Epithelial cell of alveolus of lung (primary cell): ENCODE measurements around the gene ACOT8. TPM values are rescaled to one million over a fixed set of nuclear protein-coding genes. Genes with fewer than 3 reads are reported as not detected.

ENCODE experiments used
- total RNA-seq: library from RNA; depleted of rRNA; stranded (reverse); fragments of >200 nt; gene quantifications from 2 replicates; pipeline ENCODE4 v1.2.1, GENCODE V29; 2015

ACOT8 gene
- total RNA-seq: 45.8 and 54.5 TPM in 2 replicates

GRCh38 chr20:45857114-45857881 is at the start of gene ACOT8, which contains the start of gene ZSWIM3:
Gene ACOT8 (minus strand): TSS chr20:45857392. CDS start chr20:45857315, 77 bp downstream.
Gene ZSWIM3 (plus strand): TSS chr20:45857614. CDS start chr20:45857826, 212 bp downstream.

GRCh38 chr20:45890985-45891983 is 34.1 kb upstream of the ACOT8 start, which contains the start of the genes CTSA and NEURL2:
Gene CTSA (plus strand): TSS chr20:45891335. CDS start chr20:45891569, 234 bp downstream.
Gene NEURL2 (minus strand): TSS chr20:45891208. CDS start chr20:45890991, 217 bp downstream.

GRCh38 chr20:45887346-45887715 is 30.1 kb upstream of the ACOT8 start, which contains the start of gene SPATA25:
Gene SPATA25 (minus strand): TSS chr20:45887622. CDS start chr20:45887590, 32 bp downstream.

GRCh38 chr20:45880988-45881788 is 24.0 kb upstream of the ACOT8 start, which contains the start of gene ZSWIM1:
Gene ZSWIM1 (plus strand): TSS chr20:45881227. CDS start chr20:45882593, 1,366 bp downstream.

GRCh38 chr20:45833030-45833882 is 23.9 kb downstream of the ACOT8 start, which contains the start of gene SNX21:
Gene SNX21 (plus strand): TSS chr20:45833799. CDS start chr20:45833920, 121 bp downstream.

GRCh38 chr20:45827030-45827652 is 30.1 kb downstream of the ACOT8 start, which contains the start of gene TNNC2:
Gene TNNC2 (minus strand): TSS chr20:45827312. CDS start chr20:45827248, 64 bp downstream.

GRCh38 chr20:45812157-45813005 is 44.8 kb downstream of the ACOT8 start, which contains the start of gene UBE2C:
Gene UBE2C (plus strand): TSS chr20:45812644. CDS start chr20:45812696, 52 bp downstream.

Other genes starting within 250 kb of the ACOT8 start
- not detected in 2 replicates for gene WFDC10A, start 227.7 kb downstream of the ACOT8 start, total RNA-seq
- not detected in 2 replicates for gene WFDC9, start 226.1 kb downstream of the ACOT8 start, total RNA-seq
- not detected in 2 replicates for gene WFDC11, start 187.2 kb downstream of the ACOT8 start, total RNA-seq
- not detected in 2 replicates for gene WFDC13, start 155.4 kb downstream of the ACOT8 start, total RNA-seq
- not detected in 2 replicates for gene WFDC10B, start 152.4 kb downstream of the ACOT8 start, total RNA-seq
- gene SPINT4, start 135.0 kb downstream of the ACOT8 start, total RNA-seq: not detected in 2 replicates
- 0.26 and 7.5 TPM in 2 replicates for gene WFDC3, start 65.5 kb downstream of the ACOT8 start, total RNA-seq
- 26.4 and 28.7 TPM in 2 replicates for gene DNTTIP1, start 65.4 kb downstream of the ACOT8 start, total RNA-seq
- 65.5 and 110 TPM in 2 replicates for gene UBE2C, start 44.7 kb downstream of the ACOT8 start, total RNA-seq
- gene TNNC2, start 30.1 kb downstream of the ACOT8 start, total RNA-seq: 0.24 TPM in 1 of 2 replicates, not detected in the other
- 31.7 and 43.9 TPM in 2 replicates for gene SNX21, start 23.6 kb downstream of the ACOT8 start, total RNA-seq
- 4.1 and 4.2 TPM in 2 replicates for gene ZSWIM3, start 222 bp upstream of the ACOT8 start, total RNA-seq
- gene ZSWIM1, start 23.8 kb upstream of the ACOT8 start, total RNA-seq: 7.2 and 10.7 TPM in 2 replicates
- gene SPATA25, start 30.2 kb upstream of the ACOT8 start, total RNA-seq: 0.72 and 1.2 TPM in 2 replicates
- gene NEURL2, start 33.8 kb upstream of the ACOT8 start, total RNA-seq: 2.6 and 7.6 TPM in 2 replicates
- 93.3 and 101 TPM in 2 replicates for gene CTSA, start 33.9 kb upstream of the ACOT8 start, total RNA-seq
- gene PLTP, start 54.8 kb upstream of the ACOT8 start, total RNA-seq: 121 and 318 TPM in 2 replicates
- gene PCIF1, start 77.3 kb upstream of the ACOT8 start, total RNA-seq: 19.0 and 20.2 TPM in 2 replicates
- 8.8 and 17.7 TPM in 2 replicates for gene ZNF335, start 114.8 kb upstream of the ACOT8 start, total RNA-seq
- gene MMP9, start 151.5 kb upstream of the ACOT8 start, total RNA-seq: 0.39 TPM in 1 of 2 replicates, not detected in the other
- gene SLC12A5, start 171.8 kb upstream of the ACOT8 start, total RNA-seq: 0.08 TPM in 1 of 2 replicates, not detected in the other
- 16.0 and 24.2 TPM in 2 replicates for gene NCOA5, start 232.6 kb upstream of the ACOT8 start, total RNA-seq